ENCODE data around the gene SCYL1.
"Not testable (repeated sequence)": the region's sequence is repeated elsewhere in the genome, so short reads cannot be mapped to it uniquely, and the experiment has no call there.

SCYL1 gene

GRCh38 chr11:65555693-65556231 lies 30.9 kb downstream of the SCYL1 start:
- peak; percentile 55 for DNase-seq

- no peak for DNase-seq
Observed at GRCh38 chr11:65556470-65557279, 31.8 kb downstream of the SCYL1 start.

- DNase-seq = no peak
Observed at GRCh38 chr11:65557280-65558001, 32.6 kb downstream of the SCYL1 start.

GRCh38 chr11:65558002-65558929 lies 33.4 kb downstream of the SCYL1 start, which contains the start of gene LTBP3:
Gene LTBP3, minus strand, starts transcription at chr11:65558359. Its CDS starts 400 bp downstream, at chr11:65557959.
- peak; percentile 69 for DNase-seq

GRCh38 chr11:65558930-65559509 lies 34.1 kb downstream of the SCYL1 start:
- DNase-seq = no peak

- no peak for DNase-seq
Observed at GRCh38 chr11:65559535-65559934, 34.7 kb downstream of the SCYL1 start.

GRCh38 chr11:65559951-65560537 lies 35.2 kb downstream of the SCYL1 start:
- DNase-seq = no peak

GRCh38 chr11:65560555-65561418 lies 35.9 kb downstream of the SCYL1 start:
- no peak for DNase-seq

GRCh38 chr11:65562020-65562419 lies 37.1 kb downstream of the SCYL1 start:
- no peak for DNase-seq

GRCh38 chr11:65562788-65563187 lies 37.9 kb downstream of the SCYL1 start:
- no peak for DNase-seq

GRCh38 chr11:65563601-65564000 lies 38.7 kb downstream of the SCYL1 start:
- peak; percentile 35 for DNase-seq

GRCh38 chr11:65564879-65565559 lies 40.1 kb downstream of the SCYL1 start:
- DNase-seq = not testable (repeated sequence)

GRCh38 chr11:65565624-65566453 lies 41.0 kb downstream of the SCYL1 start:
- no peak for DNase-seq

GRCh38 chr11:65569164-65569972 lies 44.5 kb downstream of the SCYL1 start:
- DNase-seq = no peak

- peak; percentile 99 for DNase-seq
Observed at GRCh38 chr11:65569973-65570918, 45.4 kb downstream of the SCYL1 start, which contains the start of gene ZNRD2. Gene ZNRD2, plus strand, starts transcription at chr11:65570477. Its CDS starts 15 bp downstream, at chr11:65570492.

- DNase-seq = no peak
Observed at GRCh38 chr11:65571420-65571819, 46.5 kb downstream of the SCYL1 start.

- DNase-seq = no peak
Observed at GRCh38 chr11:65571940-65572339, 47.1 kb downstream of the SCYL1 start.

Data from suppressor macrophage treated with lipopolysaccharide for 4 hours (primary cell).